GM10266 (cell line): ENCODE measurements around the gene PRKN.

ENCODE experiments used
- DNase-seq: peaks from one replicate; pipeline ENCODE4 v3.0.0; 2012; ENCODE audit errors: extremely low spot score
- CTCF ChIP-seq: IDR thresholded peaks from 2 replicates; pipeline ENCODE4 v1.5.1; 2012; ENCODE audit warnings: mild to moderate bottlenecking, low read depth; ENCODE audit not compliant: control insufficient read depth, insufficient read depth; ENCODE audit errors: missing control alignments

PRKN gene

DNA sequence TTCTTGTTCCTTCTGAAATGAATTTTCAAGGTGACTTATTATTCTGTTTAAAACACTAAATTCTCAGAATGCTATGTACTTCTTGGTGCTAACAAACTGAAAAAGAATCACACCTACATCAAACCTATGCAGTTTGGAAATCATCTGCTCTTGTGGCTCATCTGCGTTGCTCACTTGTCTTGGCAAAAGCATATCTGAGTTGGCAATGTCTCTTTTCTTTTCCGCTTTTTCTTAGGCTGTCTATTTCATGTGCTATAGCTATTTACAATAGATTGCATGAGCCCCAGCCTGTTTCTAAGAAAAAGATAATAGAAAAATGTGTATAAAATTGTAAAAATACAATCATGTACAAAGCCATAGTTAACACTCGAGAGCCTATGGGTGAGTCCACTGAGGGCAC is 1104.8 kb downstream of the PRKN start:
- TF ChIP-seq CTCF = no peak

GRCh38 chr6:161618831-161619454 is 1108.6 kb downstream of the PRKN start:
- no peak for DNase-seq
- TF ChIP-seq CTCF = no peak

More for the DNA sequence above, 1104.8 kb downstream of the PRKN start:
- DNase-seq = no peak

DNA sequence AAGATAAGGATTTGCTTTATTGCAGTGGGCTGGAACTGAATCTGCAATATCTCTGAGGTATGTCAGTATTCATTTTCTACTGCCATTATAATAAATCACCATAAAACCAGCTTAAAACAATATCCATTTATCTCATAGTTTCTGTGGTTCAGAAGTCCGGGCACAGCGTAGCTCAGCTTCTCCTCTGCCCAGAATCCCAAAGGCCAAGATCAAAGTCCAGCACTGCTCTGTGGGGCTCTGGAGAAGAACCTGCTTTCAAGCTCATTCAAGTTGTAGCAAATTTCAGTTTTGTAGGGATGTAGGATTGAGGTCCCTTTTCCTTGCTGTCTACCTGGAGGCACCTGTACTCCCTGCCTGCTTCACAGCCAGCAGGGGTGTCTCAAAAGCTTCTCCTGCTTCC is 1113.9 kb downstream of the PRKN start:
- DNase-seq = no peak
- no peak for TF ChIP-seq CTCF

- no peak for DNase-seq
- no peak for TF ChIP-seq CTCF
These were observed 1118.8 kb downstream of the PRKN start for GRCh38 chr6:161608771-161609170.

- no peak for DNase-seq
- no peak for TF ChIP-seq CTCF
These were observed 1119.8 kb downstream of the PRKN start for GRCh38 chr6:161607696-161608297.

- DNase-seq = no peak
- no peak for TF ChIP-seq CTCF
These were observed 1125.2 kb downstream of the PRKN start for GRCh38 chr6:161602359-161602758.

GRCh38 chr6:161598896-161599295 is 1128.7 kb downstream of the PRKN start:
- DNase-seq = no peak
- no peak for TF ChIP-seq CTCF
